PFSK-1 (cell line): Measurements from ENCODE around the gene C1orf146. TPM values are rescaled to one million over a fixed set of nuclear protein-coding genes. Genes with fewer than 3 reads are reported as not detected.

Source experiments
- FOXP2 ChIP-seq: optimal IDR thresholded peaks from 2 replicates; pipeline ENCODE3; 2011; ENCODE audit warnings: borderline replicate concordance, control low read depth, inconsistent platforms; ENCODE audit not compliant: insufficient read depth; ENCODE audit errors: extremely low read length, extremely low read depth
- POLR2AphosphoS5 ChIP-seq: IDR thresholded peaks from 2 replicates; pipeline ENCODE4 v1.6.1; 2012; ENCODE audit warnings: low read depth, mild to moderate bottlenecking, control low read depth, low read length, moderate library complexity
- SIN3A ChIP-seq: IDR thresholded peaks from 2 replicates; pipeline ENCODE4 v1.6.1; 2012; ENCODE audit warnings: mild to moderate bottlenecking, low read length, moderate library complexity, borderline replicate concordance; ENCODE audit not compliant: insufficient read depth
- TAF1 ChIP-seq: IDR thresholded peaks from 2 replicates; pipeline ENCODE4 v1.6.1; 2012; ENCODE audit warnings: low read length, control low read depth, borderline replicate concordance; ENCODE audit not compliant: insufficient read depth
- polyA plus RNA-seq: library from polyadenylated mRNA; unstranded; fragments of >200 nt; gene quantifications from one replicate; pipeline ENCODE4 v1.2.1, GENCODE V29; 2012; ENCODE audit warnings: low read depth, missing spikeins; ENCODE audit not compliant: insufficient read length
- TF ChIP-seq, protein P1 (sequence below), 2 experiments: IDR thresholded peaks; 2 replicates each; pipeline versions ENCODE4 v1.6.1 to v1.8.0; 2011 to 2012; ENCODE audit warnings: low read depth in 2 of 2, low read length in 2 of 2, control low read depth in 1 of 2, inconsistent platforms in 1 of 2, mild to moderate bottlenecking in 1 of 2, moderate library complexity in 1 of 2; ENCODE audit not compliant: insufficient read depth in 1 of 2

C1orf146 gene
- polyA plus RNA-seq: not detected

GRCh38 chr1:92217721-92218120 is at the start of gene C1orf146:
Gene C1orf146, plus strand, starts transcription at chr1:92217915. Its CDS starts 13,506 bp downstream, at chr1:92231421.
- TF ChIP-seq, protein P1, sequence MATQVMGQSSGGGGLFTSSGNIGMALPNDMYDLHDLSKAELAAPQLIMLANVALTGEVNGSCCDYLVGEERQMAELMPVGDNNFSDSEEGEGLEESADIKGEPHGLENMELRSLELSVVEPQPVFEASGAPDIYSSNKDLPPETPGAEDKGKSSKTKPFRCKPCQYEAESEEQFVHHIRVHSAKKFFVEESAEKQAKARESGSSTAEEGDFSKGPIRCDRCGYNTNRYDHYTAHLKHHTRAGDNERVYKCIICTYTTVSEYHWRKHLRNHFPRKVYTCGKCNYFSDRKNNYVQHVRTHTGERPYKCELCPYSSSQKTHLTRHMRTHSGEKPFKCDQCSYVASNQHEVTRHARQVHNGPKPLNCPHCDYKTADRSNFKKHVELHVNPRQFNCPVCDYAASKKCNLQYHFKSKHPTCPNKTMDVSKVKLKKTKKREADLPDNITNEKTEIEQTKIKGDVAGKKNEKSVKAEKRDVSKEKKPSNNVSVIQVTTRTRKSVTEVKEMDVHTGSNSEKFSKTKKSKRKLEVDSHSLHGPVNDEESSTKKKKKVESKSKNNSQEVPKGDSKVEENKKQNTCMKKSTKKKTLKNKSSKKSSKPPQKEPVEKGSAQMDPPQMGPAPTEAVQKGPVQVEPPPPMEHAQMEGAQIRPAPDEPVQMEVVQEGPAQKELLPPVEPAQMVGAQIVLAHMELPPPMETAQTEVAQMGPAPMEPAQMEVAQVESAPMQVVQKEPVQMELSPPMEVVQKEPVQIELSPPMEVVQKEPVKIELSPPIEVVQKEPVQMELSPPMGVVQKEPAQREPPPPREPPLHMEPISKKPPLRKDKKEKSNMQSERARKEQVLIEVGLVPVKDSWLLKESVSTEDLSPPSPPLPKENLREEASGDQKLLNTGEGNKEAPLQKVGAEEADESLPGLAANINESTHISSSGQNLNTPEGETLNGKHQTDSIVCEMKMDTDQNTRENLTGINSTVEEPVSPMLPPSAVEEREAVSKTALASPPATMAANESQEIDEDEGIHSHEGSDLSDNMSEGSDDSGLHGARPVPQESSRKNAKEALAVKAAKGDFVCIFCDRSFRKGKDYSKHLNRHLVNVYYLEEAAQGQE (IDR thresholded peaks at IDR 0.05; ENCODE audit: insufficient read depth in 1 of 2, low read depth in 2 of 2, low read length in 2 of 2): no peak
- TF ChIP-seq TAF1 (no peak), SIN3A (no peak), FOXP2 (no peak), POLR2AphosphoS5 (no peak)

GRCh38 chr1:92168657-92169056 is 49.1 kb upstream of the C1orf146 start:
- no peak for TF ChIP-seq POLR2AphosphoS5

DNA sequence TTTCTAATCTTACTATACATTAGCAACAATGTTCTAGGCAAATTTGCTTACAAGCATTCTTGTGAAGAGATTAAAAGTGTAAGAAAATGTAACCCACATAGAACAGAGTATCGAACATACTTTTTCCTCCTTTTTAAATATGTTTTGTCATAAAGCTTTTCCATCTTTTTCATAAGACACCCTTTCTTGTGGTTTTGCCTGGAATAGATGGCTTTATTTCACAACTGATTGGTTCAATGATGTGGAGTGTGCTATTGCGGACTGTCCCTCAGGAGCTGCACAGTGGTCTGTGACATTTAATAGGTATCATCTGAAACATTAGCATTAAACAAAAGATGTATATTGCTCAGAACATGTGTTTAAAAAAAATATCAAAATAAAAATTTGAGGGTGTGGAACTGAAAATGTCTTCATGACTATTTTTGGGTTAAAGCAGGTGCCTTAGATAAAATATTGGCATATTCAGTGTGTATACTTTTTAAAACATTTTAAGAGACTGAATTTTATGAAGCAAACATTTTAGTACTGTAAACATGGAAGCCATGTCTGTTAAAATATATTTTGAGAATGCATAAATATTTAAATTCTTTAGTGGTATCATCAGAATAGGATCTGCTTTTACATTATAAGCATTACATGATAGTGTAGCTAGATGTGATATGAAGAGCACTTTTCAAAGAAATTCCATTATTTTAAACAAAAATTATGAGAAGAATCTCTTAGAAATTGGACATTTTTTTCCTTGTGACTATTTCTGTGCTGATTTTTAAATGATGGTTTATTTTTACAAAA is 48.3 kb upstream of the C1orf146 start:
- no peak for TF ChIP-seq SIN3A
- no peak for TF ChIP-seq TAF1
- TF ChIP-seq POLR2AphosphoS5: no peak
- TF ChIP-seq, protein P1 (IDR thresholded peaks at IDR 0.05; ENCODE audit: insufficient read depth in 1 of 2, low read depth in 2 of 2, low read length in 2 of 2): no peak
- TF ChIP-seq FOXP2: no peak

DNA sequence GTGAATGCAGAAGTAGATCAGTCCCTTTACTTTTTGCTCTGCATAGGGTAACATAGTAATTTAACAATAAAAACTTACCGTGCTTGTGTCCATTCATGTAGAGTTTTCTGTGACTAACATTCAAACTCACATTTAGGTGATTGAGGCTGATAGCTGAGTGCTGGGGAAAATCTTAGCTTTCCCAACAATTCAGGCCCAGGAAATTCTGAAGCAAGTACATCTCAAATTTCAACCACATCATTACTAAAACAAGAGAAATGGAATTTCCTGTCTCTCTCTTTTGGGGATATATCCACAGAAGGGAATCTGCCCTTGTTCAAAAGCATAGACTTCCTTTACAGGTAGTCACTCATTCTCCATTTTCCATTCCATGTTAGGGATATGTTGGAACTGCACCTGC is 33.1 kb upstream of the C1orf146 start:
- TF ChIP-seq, protein P1 (IDR thresholded peaks at IDR 0.05; ENCODE audit: insufficient read depth in 1 of 2, low read depth in 2 of 2, low read length in 2 of 2): no peak
- TF ChIP-seq SIN3A (no peak), TAF1 (no peak), FOXP2 (no peak), POLR2AphosphoS5 (no peak)

- no peak for TF ChIP-seq FOXP2
- TF ChIP-seq, protein P1 (IDR thresholded peaks at IDR 0.05; ENCODE audit: insufficient read depth in 1 of 2, low read depth in 2 of 2, low read length in 2 of 2): no peak
- TF ChIP-seq POLR2AphosphoS5: no peak
- no peak for TF ChIP-seq TAF1
- no peak for TF ChIP-seq SIN3A
These were observed 31.6 kb upstream of the C1orf146 start for GRCh38 chr1:92186081-92186480.
